Neural cell (in vitro differentiated cells): ENCODE measurements around the gene ADD3. TPM values are rescaled to one million over a fixed set of nuclear protein-coding genes. Genes with fewer than 3 reads are reported as not detected.

ENCODE experiments used
- H2AFZ ChIP-seq: fragments of 200-600, 300-800 bp; sonication (generic), shearing (Covaris generic); 2 replicates; pipeline ENCODE4 v1.6.0; 2014; ENCODE audit warnings: low read depth, mild to moderate bottlenecking, antibody characterized with exemption, low read length, moderate library complexity
- H3F3A ChIP-seq: fragments of 200-600 bp; shearing (Covaris generic); 2 replicates; pipeline ENCODE4 v1.6.1; 2016; ENCODE audit warnings: mild to moderate bottlenecking, moderate library complexity, mixed read lengths, antibody characterized with exemption, low read length; ENCODE audit not compliant: insufficient read depth, poor library complexity, severe bottlenecking
- H3K27ac ChIP-seq: fragments of 200-600, 300-800 bp; sonication (generic), shearing (Covaris generic); 2 replicates; pipeline ENCODE4 v1.5.1; 2014; ENCODE audit warnings: mild to moderate bottlenecking, low read length, moderate library complexity
- H3K27me3 ChIP-seq: fragments of 300-800, 200-600 bp; sonication (generic), shearing (Covaris generic); 2 replicates; pipeline ENCODE4 v1.6.0; 2014; ENCODE audit warnings: mild to moderate bottlenecking, low read depth, low read length, moderate library complexity; ENCODE audit not compliant: insufficient read depth
- H3K36me3 ChIP-seq: fragments of 300-800, 200-600 bp; sonication (generic), shearing (Covaris generic); 2 replicates; pipeline ENCODE4 v1.5.1; 2014; ENCODE audit warnings: mild to moderate bottlenecking, antibody characterized with exemption, low read length, moderate library complexity; ENCODE audit not compliant: insufficient read depth
- H3K4me2 ChIP-seq: fragments of 300-800, 200-600 bp; sonication (generic), shearing (Covaris generic); 2 replicates; pipeline ENCODE4 v1.6.0; 2014; ENCODE audit warnings: mild to moderate bottlenecking, low read length
- H3K4me3 ChIP-seq: fragments of 300-800, 200-600 bp; sonication (generic), shearing (Covaris generic); 2 replicates; pipeline ENCODE4 v1.5.1; 2014; ENCODE audit warnings: mild to moderate bottlenecking, low read length, moderate library complexity
- H3K79me2 ChIP-seq: fragments of 200-600 bp; shearing (Covaris generic); replicated peaks from 2 replicates; pipeline ENCODE4 v1.6.0; 2014; ENCODE audit warnings: mild to moderate bottlenecking, low read length, moderate library complexity; ENCODE audit not compliant: insufficient read depth
- H3K9ac ChIP-seq: fragments of 300-800, 200-600 bp; sonication (generic), shearing (Covaris generic); 2 replicates; pipeline ENCODE4 v1.6.1; 2016; ENCODE audit warnings: mild to moderate bottlenecking, low read length, mixed read lengths
- H3K9me2 ChIP-seq: fragments of 200-600 bp; shearing (Covaris generic); 2 replicates; pipeline ENCODE4 v1.6.1; 2016; ENCODE audit warnings: mild to moderate bottlenecking, low read length, mixed read lengths; ENCODE audit not compliant: insufficient read depth
- H3K9me3 ChIP-seq: fragments of 200-600, 300-800 bp; sonication (generic), shearing (Covaris generic); 2 replicates; pipeline ENCODE4 v1.6.1; 2016; ENCODE audit warnings: mild to moderate bottlenecking, mixed run types, low read length, moderate library complexity, mixed read lengths
- H4K20me1 ChIP-seq: fragments of 200-600 bp; shearing (Covaris generic); 2 replicates; pipeline ENCODE4 v1.6.1; 2016; ENCODE audit warnings: mild to moderate bottlenecking, mixed run types; ENCODE audit not compliant: insufficient read depth
- EP300 ChIP-seq: fragments of 450-650 bp; conservative IDR thresholded peaks from 2 replicates; pipeline ENCODE4 v1.6.1; 2014; ENCODE audit warnings: antibody characterized with exemption, mild to moderate bottlenecking, moderate library complexity; ENCODE audit not compliant: poor library complexity, severe bottlenecking
- EZH2 ChIP-seq: fragments of 200-600, 300-800 bp; shearing (Covaris generic), sonication (generic); IDR thresholded peaks from 2 replicates; pipeline ENCODE4 v1.6.1; 2014; ENCODE audit warnings: antibody characterized with exemption, low read length, borderline replicate concordance, mild to moderate bottlenecking; ENCODE audit not compliant: insufficient read depth, poor library complexity, severe bottlenecking
- MXI1 ChIP-seq: fragments of 450-650 bp; conservative IDR thresholded peaks from 2 replicates; pipeline ENCODE4 v1.6.1; 2014; ENCODE audit warnings: antibody characterized with exemption, mild to moderate bottlenecking; ENCODE audit not compliant: poor library complexity, severe bottlenecking
- POLR2AphosphoS5 ChIP-seq: IDR thresholded peaks from 2 replicates; pipeline ENCODE4 v1.6.1; 2012
- RAD21 ChIP-seq: fragments of 450-650 bp; conservative IDR thresholded peaks from 2 replicates; pipeline ENCODE4 v1.6.1; 2014; ENCODE audit warnings: antibody characterized with exemption, mild to moderate bottlenecking, moderate library complexity
- SMC3 ChIP-seq: fragments of 450-650 bp; conservative IDR thresholded peaks from 2 replicates; pipeline ENCODE4 v1.6.1; 2014; ENCODE audit warnings: antibody characterized with exemption, mild to moderate bottlenecking, moderate library complexity; ENCODE audit not compliant: poor library complexity
- TAF1 ChIP-seq: IDR thresholded peaks from 2 replicates; pipeline ENCODE4 v1.6.1; 2012; ENCODE audit warnings: low read depth
- polyA plus RNA-seq: library from polyadenylated mRNA; depleted of rRNA; stranded (reverse); fragments of >200 nt; gene quantifications from 2 replicates; pipeline ENCODE4 v1.2.3, GENCODE V29; 2014
- TF ChIP-seq, protein P1 (sequence below): IDR thresholded peaks from 2 replicates; pipeline ENCODE4 v1.6.1; 2012; ENCODE audit warnings: borderline replicate concordance
- TF ChIP-seq, protein P2 (sequence below): fragments of 450-650 bp; IDR thresholded peaks from 2 replicates; pipeline ENCODE4 v1.5.1; 2014; ENCODE audit warnings: antibody characterized with exemption, mild to moderate bottlenecking, moderate library complexity; ENCODE audit not compliant: poor library complexity, severe bottlenecking

Gene ADD3
- polyA plus RNA-seq, 1 donor from 2014 or later, result 40.6 TPM

DNA sequence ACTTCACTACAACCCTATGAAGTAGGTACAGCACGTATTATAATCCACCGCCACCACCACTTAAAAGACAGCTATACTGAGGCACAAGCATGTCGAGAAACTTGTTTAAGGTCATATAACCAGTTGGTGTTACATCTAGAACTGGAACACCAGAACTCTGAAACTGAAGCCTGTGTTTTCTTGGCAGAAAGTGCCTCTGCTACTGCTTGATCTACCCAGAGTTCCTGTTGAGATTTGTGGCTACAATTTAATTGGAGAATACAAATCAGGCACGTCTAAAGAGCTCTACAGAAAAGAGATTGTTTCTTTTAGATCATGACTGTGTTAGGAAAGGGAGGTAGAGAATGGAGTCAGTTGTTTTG is 4.3 kb upstream of the ADD3 start:
- Histone ChIP-seq H4K20me1 (no peaks in the 10 kb centered on the region), H3K9me3 (no peaks in the 10 kb centered on the region), H3K27ac (no peak overlapping the region), H3K9me2 (no peaks in the 10 kb centered on the region), H3K27me3 (no peaks in the 10 kb centered on the region), H3K36me3 (no peaks in the 10 kb centered on the region), H3K79me2 (no peaks in the 10 kb centered on the region), H3K4me3 (no peak overlapping the region), H2AFZ (no peak overlapping the region), H3K9ac (no peak overlapping the region), H3K4me2 (no peak overlapping the region), H3F3A (peaks cover 2% of the 10 kb centered on the region)
- no peak for TF ChIP-seq MXI1
- no peak for TF ChIP-seq POLR2AphosphoS5
- TF ChIP-seq TAF1, result no peak
- TF ChIP-seq, protein P1, sequence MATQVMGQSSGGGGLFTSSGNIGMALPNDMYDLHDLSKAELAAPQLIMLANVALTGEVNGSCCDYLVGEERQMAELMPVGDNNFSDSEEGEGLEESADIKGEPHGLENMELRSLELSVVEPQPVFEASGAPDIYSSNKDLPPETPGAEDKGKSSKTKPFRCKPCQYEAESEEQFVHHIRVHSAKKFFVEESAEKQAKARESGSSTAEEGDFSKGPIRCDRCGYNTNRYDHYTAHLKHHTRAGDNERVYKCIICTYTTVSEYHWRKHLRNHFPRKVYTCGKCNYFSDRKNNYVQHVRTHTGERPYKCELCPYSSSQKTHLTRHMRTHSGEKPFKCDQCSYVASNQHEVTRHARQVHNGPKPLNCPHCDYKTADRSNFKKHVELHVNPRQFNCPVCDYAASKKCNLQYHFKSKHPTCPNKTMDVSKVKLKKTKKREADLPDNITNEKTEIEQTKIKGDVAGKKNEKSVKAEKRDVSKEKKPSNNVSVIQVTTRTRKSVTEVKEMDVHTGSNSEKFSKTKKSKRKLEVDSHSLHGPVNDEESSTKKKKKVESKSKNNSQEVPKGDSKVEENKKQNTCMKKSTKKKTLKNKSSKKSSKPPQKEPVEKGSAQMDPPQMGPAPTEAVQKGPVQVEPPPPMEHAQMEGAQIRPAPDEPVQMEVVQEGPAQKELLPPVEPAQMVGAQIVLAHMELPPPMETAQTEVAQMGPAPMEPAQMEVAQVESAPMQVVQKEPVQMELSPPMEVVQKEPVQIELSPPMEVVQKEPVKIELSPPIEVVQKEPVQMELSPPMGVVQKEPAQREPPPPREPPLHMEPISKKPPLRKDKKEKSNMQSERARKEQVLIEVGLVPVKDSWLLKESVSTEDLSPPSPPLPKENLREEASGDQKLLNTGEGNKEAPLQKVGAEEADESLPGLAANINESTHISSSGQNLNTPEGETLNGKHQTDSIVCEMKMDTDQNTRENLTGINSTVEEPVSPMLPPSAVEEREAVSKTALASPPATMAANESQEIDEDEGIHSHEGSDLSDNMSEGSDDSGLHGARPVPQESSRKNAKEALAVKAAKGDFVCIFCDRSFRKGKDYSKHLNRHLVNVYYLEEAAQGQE, result no peak
- no peak for TF ChIP-seq EP300
- TF ChIP-seq RAD21, result no peak
- no peak for TF ChIP-seq SMC3
- no peak for TF ChIP-seq EZH2

DNA sequence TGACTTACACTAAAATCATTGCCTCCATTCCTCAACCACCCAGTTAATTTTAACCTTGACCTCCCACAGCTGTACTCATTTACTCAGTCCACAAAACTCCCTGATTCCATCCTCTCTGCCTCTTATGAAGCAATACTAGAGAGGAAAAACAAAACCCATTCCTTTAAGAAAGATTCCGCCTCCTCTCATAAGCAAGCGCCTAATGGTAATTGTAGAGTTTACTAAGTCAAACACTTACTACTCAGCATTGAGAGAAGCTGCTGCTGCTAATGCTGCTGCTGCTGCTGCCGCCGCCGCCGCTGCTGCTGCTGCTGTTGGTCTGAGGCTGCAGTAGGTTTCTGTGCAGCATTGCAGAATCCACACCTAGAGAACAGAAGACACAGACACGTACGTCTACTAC is 2.1 kb upstream of the ADD3 start:
- Histone ChIP-seq H3K36me3 (no peaks in the 10 kb centered on the region), H2AFZ (no peak overlapping the region), H3K4me3 (peak overlapping the region; percentile 92), H3F3A (peaks cover 3% of the 10 kb centered on the region), H3K9ac (peak overlapping the region; percentile 76), H3K79me2 (peaks cover 3% of the 10 kb centered on the region), H3K27me3 (no peaks in the 10 kb centered on the region), H3K9me2 (no peaks in the 10 kb centered on the region), H3K27ac (peak overlapping the region; percentile 22), H4K20me1 (no peaks in the 10 kb centered on the region), H3K9me3 (no peaks in the 10 kb centered on the region), H3K4me2 (peak overlapping the region; percentile 66)
- TF ChIP-seq EP300 (peak; percentile 28), RAD21 (peak; percentile 34), MXI1 (peak; percentile 12), EZH2 (no peak), SMC3 (peak; percentile 35), TAF1 (no peak), POLR2AphosphoS5 (peak; percentile 62)
- TF ChIP-seq, protein P1, result peak; percentile 41
- TF ChIP-seq, protein P2, sequence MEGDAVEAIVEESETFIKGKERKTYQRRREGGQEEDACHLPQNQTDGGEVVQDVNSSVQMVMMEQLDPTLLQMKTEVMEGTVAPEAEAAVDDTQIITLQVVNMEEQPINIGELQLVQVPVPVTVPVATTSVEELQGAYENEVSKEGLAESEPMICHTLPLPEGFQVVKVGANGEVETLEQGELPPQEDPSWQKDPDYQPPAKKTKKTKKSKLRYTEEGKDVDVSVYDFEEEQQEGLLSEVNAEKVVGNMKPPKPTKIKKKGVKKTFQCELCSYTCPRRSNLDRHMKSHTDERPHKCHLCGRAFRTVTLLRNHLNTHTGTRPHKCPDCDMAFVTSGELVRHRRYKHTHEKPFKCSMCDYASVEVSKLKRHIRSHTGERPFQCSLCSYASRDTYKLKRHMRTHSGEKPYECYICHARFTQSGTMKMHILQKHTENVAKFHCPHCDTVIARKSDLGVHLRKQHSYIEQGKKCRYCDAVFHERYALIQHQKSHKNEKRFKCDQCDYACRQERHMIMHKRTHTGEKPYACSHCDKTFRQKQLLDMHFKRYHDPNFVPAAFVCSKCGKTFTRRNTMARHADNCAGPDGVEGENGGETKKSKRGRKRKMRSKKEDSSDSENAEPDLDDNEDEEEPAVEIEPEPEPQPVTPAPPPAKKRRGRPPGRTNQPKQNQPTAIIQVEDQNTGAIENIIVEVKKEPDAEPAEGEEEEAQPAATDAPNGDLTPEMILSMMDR, result no peak
